Mesenchymal stem cell (in vitro differentiated cells and primary cell): ENCODE data around the gene SPINK8.

Experiments used
- DNase-seq: peaks from one replicate; pipeline ENCODE4 v3.0.0-alpha.2; 2013
- H2AFZ ChIP-seq: one replicate; pipeline ENCODE4 v1.6.1; 2013; ENCODE audit warnings: low read depth, mild to moderate bottlenecking, control low read depth, inconsistent platforms, low read length, moderate library complexity
- H2AK5ac ChIP-seq: 2 replicates; pipeline ENCODE4 v1.6.1; 2013; ENCODE audit warnings: low read length, moderate library complexity, mild to moderate bottlenecking, inconsistent platforms; ENCODE audit not compliant: severe bottlenecking
- H2BK120ac ChIP-seq: one replicate; pipeline ENCODE4 v1.6.1; 2013; ENCODE audit warnings: low read depth, mild to moderate bottlenecking, inconsistent platforms, low read length, moderate library complexity
- H2BK12ac ChIP-seq, 2 experiments: one replicate each; pipeline ENCODE4 v1.6.1; 2013; ENCODE audit warnings: inconsistent platforms in 2 of 2, low read length in 2 of 2, mild to moderate bottlenecking in 2 of 2, moderate library complexity in 2 of 2, control low read depth in 1 of 2
- H2BK15ac ChIP-seq: one replicate; pipeline ENCODE4 v1.6.1; 2013; ENCODE audit warnings: mild to moderate bottlenecking, low read depth, inconsistent platforms; ENCODE audit not compliant: poor library complexity, severe bottlenecking
- H2BK5ac ChIP-seq: 2 replicates; pipeline ENCODE4 v1.6.1; 2013; ENCODE audit warnings: low read depth, mild to moderate bottlenecking, low read length, control low read depth, inconsistent platforms; ENCODE audit not compliant: poor library complexity, severe bottlenecking
- H3K14ac ChIP-seq, 2 experiments: one replicate each; pipeline ENCODE4 v1.6.1; 2013; ENCODE audit warnings: inconsistent platforms in 2 of 2, low read length in 2 of 2, control low read depth in 1 of 2, mild to moderate bottlenecking in 1 of 2, moderate library complexity in 1 of 2
- H3K18ac ChIP-seq, 2 experiments: one replicate each; pipeline ENCODE4 v1.6.1; 2013; ENCODE audit warnings: inconsistent platforms in 2 of 2, low read length in 2 of 2, control low read depth in 1 of 2, low read depth in 1 of 2, mild to moderate bottlenecking in 1 of 2
- H3K23ac ChIP-seq, 2 experiments: one replicate each; pipeline ENCODE4 v1.6.1; 2013; ENCODE audit warnings: inconsistent platforms in 2 of 2, low read length in 2 of 2, mild to moderate bottlenecking in 2 of 2, moderate library complexity in 2 of 2, control low read depth in 1 of 2
- H3K27ac ChIP-seq: 2 replicates; pipeline ENCODE4 v1.5.1; 2013; ENCODE audit warnings: mild to moderate bottlenecking, moderate library complexity, low read length, control low read depth, inconsistent platforms; ENCODE audit not compliant: poor library complexity, severe bottlenecking
- H3K27me3 ChIP-seq, 2 experiments: 2 replicates each; pipeline versions ENCODE4 v1.6.1 to v1.7.0; 2013; ENCODE audit warnings: low read length in 2 of 2, mild to moderate bottlenecking in 2 of 2, moderate library complexity in 2 of 2, control low read depth in 1 of 2, inconsistent platforms in 1 of 2; ENCODE audit not compliant: control insufficient read depth in 1 of 2, insufficient read depth in 1 of 2
- H3K36me3 ChIP-seq, 2 experiments: 2 replicates each; pipeline versions ENCODE4 v1.6.1 to v1.7.0; 2013; ENCODE audit warnings: low read length in 2 of 2, control low read depth in 1 of 2, inconsistent platforms in 1 of 2, low read depth in 1 of 2, mild to moderate bottlenecking in 1 of 2; ENCODE audit not compliant: insufficient read depth in 2 of 2, control insufficient read depth in 1 of 2
- H3K4ac ChIP-seq, 2 experiments: one replicate each; pipeline ENCODE4 v1.6.1; 2013; ENCODE audit warnings: inconsistent platforms in 2 of 2, low read length in 2 of 2, mild to moderate bottlenecking in 2 of 2, moderate library complexity in 2 of 2, control low read depth in 1 of 2, low read depth in 1 of 2
- H3K4me1 ChIP-seq: 2 replicates; pipeline ENCODE4 v1.6.1; 2013; ENCODE audit warnings: low read depth, low read length, control low read depth; ENCODE audit not compliant: control insufficient read depth, insufficient read depth
- H3K4me2 ChIP-seq: 2 replicates; pipeline ENCODE4 v1.6.1; 2013; ENCODE audit warnings: low read length, mild to moderate bottlenecking, inconsistent platforms; ENCODE audit not compliant: poor library complexity, severe bottlenecking
- H3K4me3 ChIP-seq, 2 experiments: 2 replicates each; pipeline versions ENCODE4 v1.5.1 to v1.7.0; 2013; ENCODE audit warnings: low read length in 2 of 2, mild to moderate bottlenecking in 2 of 2, control low read depth in 1 of 2, low read depth in 1 of 2; ENCODE audit not compliant: insufficient read depth in 1 of 2
- H3K79me1 ChIP-seq: replicated peaks from 2 replicates; pipeline ENCODE4 v1.6.1; 2013; ENCODE audit warnings: mild to moderate bottlenecking, control low read depth, low read length, inconsistent platforms; ENCODE audit not compliant: poor library complexity, severe bottlenecking
- H3K9ac ChIP-seq: 2 replicates; pipeline ENCODE4 v1.7.0; 2013; ENCODE audit warnings: mild to moderate bottlenecking, low read length, moderate library complexity
- H3K9me3 ChIP-seq: 2 replicates; pipeline ENCODE4 v1.7.0; 2013; ENCODE audit warnings: mild to moderate bottlenecking, low read length; ENCODE audit not compliant: control insufficient read depth
- H4K8ac ChIP-seq: one replicate; pipeline ENCODE4 v1.6.1; 2013; ENCODE audit warnings: inconsistent platforms, mild to moderate bottlenecking, low read length, moderate library complexity
- H4K91ac ChIP-seq: one replicate; pipeline ENCODE4 v1.6.1; 2013; ENCODE audit warnings: mild to moderate bottlenecking, low read length, inconsistent platforms
- WGBS: methylation state at CpG from one replicate; pipeline ENCODE4 v1.1.7; 2013; ENCODE audit warnings: mixed read lengths; 5-methylcytosine and 5-hydroxymethylcytosine counted together

Gene SPINK8

DNA sequence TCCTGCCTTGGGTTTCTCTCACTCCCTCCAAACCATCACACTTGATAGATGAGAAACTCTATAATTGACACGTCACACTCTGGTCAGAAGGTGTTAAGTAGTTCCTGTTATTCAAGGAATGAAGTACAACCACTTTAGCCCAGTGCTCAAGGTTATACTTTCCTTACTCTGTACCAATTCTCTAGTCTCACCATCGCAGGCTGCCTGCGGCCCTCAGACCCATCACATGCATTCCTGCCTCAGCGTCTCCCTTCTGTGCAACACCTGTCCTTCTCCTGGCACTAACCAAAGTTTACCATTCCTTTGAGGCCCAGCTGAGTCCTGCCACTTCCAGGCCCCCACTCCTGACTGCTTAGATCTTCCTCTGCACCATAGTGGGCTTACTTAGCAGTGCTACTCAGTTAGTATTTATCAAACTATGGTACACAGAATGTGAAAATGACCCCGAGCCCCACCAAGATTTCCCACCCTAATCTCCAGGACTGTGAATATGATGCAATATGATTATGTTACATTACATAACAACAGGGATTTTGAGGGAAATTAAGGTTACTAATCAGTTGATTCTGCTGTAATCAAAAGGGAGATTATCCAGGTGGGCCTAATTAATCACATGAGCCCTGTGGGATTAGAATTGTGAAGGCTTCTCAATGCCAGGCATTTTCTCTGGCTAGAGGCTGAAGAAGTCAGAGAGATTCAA is 36.2 kb downstream of the SPINK8 start:
- Histone ChIP-seq H3K4ac (no peak overlapping the region), H4K91ac (peak overlapping the region; percentile 54), H2BK120ac (no peak overlapping the region), H3K9me3 (no peaks in the 10 kb centered on the region), H2BK5ac (no peak overlapping the region), H3K4me1 (peaks cover 3% of the 10 kb centered on the region), H3K9ac (no peak overlapping the region), H4K8ac (no peak overlapping the region), H3K4me3 (no peak overlapping the region), H3K18ac (no peak overlapping the region), H3K79me1 (peaks cover 27% of the 10 kb centered on the region), H3K23ac (no peak overlapping the region), H2BK12ac (no peak overlapping the region), H2BK15ac (no peak overlapping the region), H3K36me3 (peaks cover 33 to 58% of the 10 kb centered on the region in 2 experiments), H3K4me2 (no peak overlapping the region), H3K14ac (no peak overlapping the region), H2AK5ac (no peak overlapping the region), H2AFZ (no peak overlapping the region), H3K27me3 (no peaks in the 10 kb centered on the region), H3K27ac (no peak overlapping the region)
- no peak for DNase-seq
- WGBS = 98% methylated on average over 4 of the region's 5 CpGs

GRCh38 chr3:48296699-48297098 is 36.8 kb downstream of the SPINK8 start:
- H3K4ac ChIP-seq = no peak overlapping the region
- H3K27me3 ChIP-seq = no peaks in the 10 kb centered on the region
- WGBS = 100% methylated on average over 4 of the region's 4 CpGs
- no peak overlapping the region for H4K91ac ChIP-seq
- H2AFZ ChIP-seq = no peak overlapping the region
- H3K4me2 ChIP-seq = no peak overlapping the region
- no peak overlapping the region for H2BK5ac ChIP-seq
- no peak overlapping the region for H3K27ac ChIP-seq
- no peaks in the 10 kb centered on the region for H3K9me3 ChIP-seq
- peaks cover 33 to 62% of the 10 kb centered on the region in 2 experiments for H3K36me3 ChIP-seq
- H3K9ac ChIP-seq = no peak overlapping the region
- H4K8ac ChIP-seq = no peak overlapping the region
- no peak overlapping the region for H2BK15ac ChIP-seq
- H3K18ac ChIP-seq = no peak overlapping the region
- peaks cover 3% of the 10 kb centered on the region for H3K4me1 ChIP-seq
- H2BK12ac ChIP-seq = no peak overlapping the region
- H3K79me1 ChIP-seq = peaks cover 27% of the 10 kb centered on the region
- H2AK5ac ChIP-seq = no peak overlapping the region
- no peak overlapping the region for H3K23ac ChIP-seq
- H2BK120ac ChIP-seq = no peak overlapping the region
- H3K4me3 ChIP-seq = no peak overlapping the region
- H3K14ac ChIP-seq = no peak overlapping the region
- DNase-seq = no peak

GRCh38 chr3:48294611-48295263 is 38.7 kb downstream of the SPINK8 start:
- Histone ChIP-seq H3K27ac (no peak overlapping the region), H2BK12ac (no peak overlapping the region), H2BK15ac (no peak overlapping the region), H2BK120ac (no peak overlapping the region), H2AK5ac (no peak overlapping the region), H4K8ac (no peak overlapping the region), H3K18ac (no peak overlapping the region), H3K23ac (no peak overlapping the region), H3K4ac (no peak overlapping the region), H4K91ac (no peak overlapping the region), H3K4me1 (no peaks in the 10 kb centered on the region), H3K27me3 (no peaks in the 10 kb centered on the region), H3K9me3 (no peaks in the 10 kb centered on the region), H2BK5ac (no peak overlapping the region), H3K4me2 (no peak overlapping the region), H3K36me3 (peaks cover 33 to 62% of the 10 kb centered on the region in 2 experiments), H3K9ac (no peak overlapping the region), H3K14ac (no peak overlapping the region), H3K79me1 (peaks cover 20% of the 10 kb centered on the region), H2AFZ (no peak overlapping the region), H3K4me3 (no peak overlapping the region)
- 96% methylated on average over 12 of the region's 12 CpGs for WGBS
- no peak for DNase-seq

DNA sequence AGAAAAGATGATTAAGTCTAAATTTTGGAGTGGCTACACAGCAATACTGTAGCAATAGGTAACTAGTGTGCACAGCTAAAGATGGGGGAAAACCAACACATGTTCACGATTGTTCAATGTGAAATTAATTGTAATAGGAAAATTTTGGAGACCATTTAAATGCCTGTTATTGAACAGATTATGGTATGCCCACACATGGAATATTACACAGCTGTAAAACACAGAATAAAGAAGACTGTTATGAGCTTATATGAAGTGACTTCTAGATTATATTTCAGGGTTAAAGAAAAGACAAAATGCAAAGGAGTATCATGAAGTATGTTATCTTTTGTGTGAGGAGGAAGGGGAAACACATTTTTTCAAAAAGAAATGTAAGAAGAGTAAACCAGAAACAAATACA is 43.8 kb downstream of the SPINK8 start:
- Histone ChIP-seq H3K14ac (no peak overlapping the region), H3K23ac (no peak overlapping the region), H2BK12ac (no peak overlapping the region), H2AFZ (no peak overlapping the region), H4K8ac (no peak overlapping the region), H3K18ac (no peak overlapping the region), H3K9me3 (no peaks in the 10 kb centered on the region), H3K79me1 (peaks cover 2% of the 10 kb centered on the region), H3K9ac (no peak overlapping the region), H3K27me3 (no peaks in the 10 kb centered on the region), H2AK5ac (no peak overlapping the region), H2BK5ac (no peak overlapping the region), H2BK120ac (no peak overlapping the region), H3K4me1 (no peaks in the 10 kb centered on the region), H3K36me3 (peaks cover 15 to 28% of the 10 kb centered on the region in 2 experiments), H4K91ac (no peak overlapping the region), H3K27ac (no peak overlapping the region), H3K4me3 (no peak overlapping the region), H2BK15ac (no peak overlapping the region), H3K4me2 (no peak overlapping the region), H3K4ac (no peak overlapping the region)
- no CpG with 5 or more reads among the region's 1 CpG for WGBS
- no peak for DNase-seq
